Progenitor cell of endocrine pancreas (in vitro differentiated cells): ENCODE measurements around the gene OSBPL8. TPM values are rescaled to one million over a fixed set of nuclear protein-coding genes. Genes with fewer than 3 reads are reported as not detected.
"Not testable (repeated sequence)": the region's sequence is repeated elsewhere in the genome, so short reads cannot be mapped to it uniquely, and the experiment has no call there.

ENCODE experiments used
- DNase-seq: peaks from one replicate; pipeline ENCODE4 v3.0.0; 2021; ENCODE audit warnings: low spot score; ENCODE audit not compliant: unreplicated experiment
- H3K27ac Mint-ChIP-seq: 2 replicates; pipeline ENCODE4 v1.8.0; 2021; ENCODE audit warnings: mild to moderate bottlenecking, moderate library complexity, mixed read lengths
- H3K27me3 Mint-ChIP-seq: 2 replicates; pipeline ENCODE4 v1.8.0; 2021; ENCODE audit warnings: mixed read lengths
- H3K36me3 Mint-ChIP-seq: 2 replicates; pipeline ENCODE4 v1.8.0; 2022; ENCODE audit warnings: mixed read lengths; ENCODE audit not compliant: insufficient read depth
- H3K4me1 Mint-ChIP-seq: 2 replicates; pipeline ENCODE4 v1.8.0; 2021; ENCODE audit warnings: low read depth, mixed read lengths
- H3K4me3 Mint-ChIP-seq: 2 replicates; pipeline ENCODE4 v1.8.0; 2021; ENCODE audit warnings: low read depth, mild to moderate bottlenecking, moderate library complexity, mixed read lengths
- H3K9me3 Mint-ChIP-seq: 2 replicates; pipeline ENCODE4 v1.8.0; 2021; ENCODE audit warnings: low read depth, mixed read lengths
- total RNA-seq: library from RNA; stranded (reverse); gene quantifications from 2 replicates; pipeline ENCODE4 v1.2.1, GENCODE V29; 2021
- TF ChIP-seq, protein P1 (sequence below): fragments of 200-600 bp; sonication (generic); IDR thresholded peaks from one replicate; pipeline ENCODE4 v1.5.0; 2021; ENCODE audit warnings: antibody characterized with exemption, mild to moderate bottlenecking; ENCODE audit not compliant: unreplicated experiment

Gene OSBPL8
- total RNA-seq, 1 donor from 2014 or later, result 65.3 TPM

- Mint-ChIP-seq H3K4me3 (no peak overlapping the region), H3K27ac (no peak overlapping the region), H3K9me3 (peaks cover 7% of the 10 kb centered on the region), H3K27me3 (no peaks in the 10 kb centered on the region), H3K36me3 (peaks cover 8% of the 10 kb centered on the region), H3K4me1 (peaks cover 3% of the 10 kb centered on the region)
- no peak for DNase-seq
- TF ChIP-seq, protein P1, sequence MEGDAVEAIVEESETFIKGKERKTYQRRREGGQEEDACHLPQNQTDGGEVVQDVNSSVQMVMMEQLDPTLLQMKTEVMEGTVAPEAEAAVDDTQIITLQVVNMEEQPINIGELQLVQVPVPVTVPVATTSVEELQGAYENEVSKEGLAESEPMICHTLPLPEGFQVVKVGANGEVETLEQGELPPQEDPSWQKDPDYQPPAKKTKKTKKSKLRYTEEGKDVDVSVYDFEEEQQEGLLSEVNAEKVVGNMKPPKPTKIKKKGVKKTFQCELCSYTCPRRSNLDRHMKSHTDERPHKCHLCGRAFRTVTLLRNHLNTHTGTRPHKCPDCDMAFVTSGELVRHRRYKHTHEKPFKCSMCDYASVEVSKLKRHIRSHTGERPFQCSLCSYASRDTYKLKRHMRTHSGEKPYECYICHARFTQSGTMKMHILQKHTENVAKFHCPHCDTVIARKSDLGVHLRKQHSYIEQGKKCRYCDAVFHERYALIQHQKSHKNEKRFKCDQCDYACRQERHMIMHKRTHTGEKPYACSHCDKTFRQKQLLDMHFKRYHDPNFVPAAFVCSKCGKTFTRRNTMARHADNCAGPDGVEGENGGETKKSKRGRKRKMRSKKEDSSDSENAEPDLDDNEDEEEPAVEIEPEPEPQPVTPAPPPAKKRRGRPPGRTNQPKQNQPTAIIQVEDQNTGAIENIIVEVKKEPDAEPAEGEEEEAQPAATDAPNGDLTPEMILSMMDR, result no peak
These were observed 81.5 kb downstream of the OSBPL8 start for GRCh38 chr12:76478045-76478444.

- H3K27ac Mint-ChIP-seq, H3K36me3 Mint-ChIP-seq, H3K4me1 Mint-ChIP-seq, H3K27me3 Mint-ChIP-seq, H3K9me3 Mint-ChIP-seq, H3K4me3 Mint-ChIP-seq, DNase-seq: not testable (repeated sequence)
These were observed 86.7 kb downstream of the OSBPL8 start for GRCh38 chr12:76472862-76473261.

- H3K27me3 Mint-ChIP-seq, result no peaks in the 10 kb centered on the region
- no peak for DNase-seq
- H3K4me3 Mint-ChIP-seq, result no peak overlapping the region
- peaks cover 2% of the 10 kb centered on the region for H3K36me3 Mint-ChIP-seq
- no peak overlapping the region for H3K27ac Mint-ChIP-seq
- H3K4me1 Mint-ChIP-seq, result peaks cover 3% of the 10 kb centered on the region
- TF ChIP-seq, protein P1, result no peak
- H3K9me3 Mint-ChIP-seq, result peaks cover 4% of the 10 kb centered on the region
These were observed 88.0 kb downstream of the OSBPL8 start for GRCh38 chr12:76471579-76471978.

- Mint-ChIP-seq H3K27ac (no peak overlapping the region), H3K9me3 (peaks cover 4% of the 10 kb centered on the region), H3K4me1 (no peaks in the 10 kb centered on the region), H3K27me3 (no peaks in the 10 kb centered on the region), H3K4me3 (no peak overlapping the region), H3K36me3 (peaks cover 2% of the 10 kb centered on the region)
- TF ChIP-seq, protein P1, result no peak
- DNase-seq, result no peak
These were observed 89.3 kb downstream of the OSBPL8 start for GRCh38 chr12:76470028-76470939.

DNA sequence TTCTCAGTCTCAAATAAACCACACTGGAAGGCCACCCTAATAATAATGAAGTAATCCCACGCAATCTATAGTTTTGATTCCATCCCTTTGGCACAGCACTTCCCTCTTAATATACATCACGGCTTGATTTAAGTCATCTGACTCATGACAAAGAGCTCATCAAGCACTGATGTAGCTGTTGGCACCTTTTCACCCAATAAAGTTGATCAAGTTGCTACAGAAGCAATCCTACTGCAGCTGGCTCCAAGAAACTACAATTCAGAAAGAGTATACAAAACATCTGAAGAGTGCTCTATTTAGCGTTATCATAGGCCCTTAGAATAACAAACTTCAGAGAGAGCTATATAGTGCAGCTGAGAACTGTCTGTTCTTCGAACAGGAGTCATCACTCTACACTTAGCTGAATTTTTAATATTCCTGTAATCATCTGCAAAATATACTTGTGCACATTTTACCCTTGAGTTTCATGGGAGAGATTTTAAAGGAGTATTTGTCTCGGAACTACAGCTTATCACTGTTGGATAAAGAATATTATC, 94.9 kb downstream of the OSBPL8 start:
- TF ChIP-seq, protein P1, result no peak
- no peak overlapping the region for H3K4me3 Mint-ChIP-seq
- H3K27ac Mint-ChIP-seq, result no peak overlapping the region
- H3K4me1 Mint-ChIP-seq, result peaks cover 4% of the 10 kb centered on the region
- no peak for DNase-seq
- H3K36me3 Mint-ChIP-seq, result no peaks in the 10 kb centered on the region
- no peaks in the 10 kb centered on the region for H3K27me3 Mint-ChIP-seq
- H3K9me3 Mint-ChIP-seq, result no peaks in the 10 kb centered on the region
